ENCODE results near the gene DENND5B.

The DENND5B gene

DNA sequence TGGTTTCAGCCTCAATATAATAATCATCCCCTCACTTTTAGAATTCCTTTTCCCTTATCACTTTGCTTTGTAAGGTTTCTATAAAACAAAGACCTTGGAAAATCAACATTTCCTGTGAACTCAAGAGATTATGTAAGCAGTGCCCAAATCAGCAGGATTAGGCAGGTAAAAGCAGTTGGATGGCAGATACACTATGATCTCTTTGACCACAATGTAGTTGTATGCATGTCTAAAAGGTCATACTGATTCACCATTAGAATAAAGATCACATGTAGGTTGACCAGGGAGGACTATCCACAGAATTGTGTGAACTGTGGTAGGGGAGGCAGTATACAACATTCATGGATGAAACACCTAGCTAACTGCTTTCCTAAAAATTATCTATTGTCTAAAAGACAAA is 57.5 kb downstream of the DENND5B start:
- ATAC-seq: no peak
- H3K36me3 Mint-ChIP-seq: no peaks in the 10 kb centered on the region
- H3K4me1 Mint-ChIP-seq: no peaks in the 10 kb centered on the region
- no peak overlapping the region for H3K27ac Mint-ChIP-seq
- DNase-seq (ENCODE audit: low spot score in 2 of 2): no peak
- peaks cover 6% of the 10 kb centered on the region for H3K9me3 Mint-ChIP-seq
- no peak overlapping the region for H3K4me3 Mint-ChIP-seq

DNA sequence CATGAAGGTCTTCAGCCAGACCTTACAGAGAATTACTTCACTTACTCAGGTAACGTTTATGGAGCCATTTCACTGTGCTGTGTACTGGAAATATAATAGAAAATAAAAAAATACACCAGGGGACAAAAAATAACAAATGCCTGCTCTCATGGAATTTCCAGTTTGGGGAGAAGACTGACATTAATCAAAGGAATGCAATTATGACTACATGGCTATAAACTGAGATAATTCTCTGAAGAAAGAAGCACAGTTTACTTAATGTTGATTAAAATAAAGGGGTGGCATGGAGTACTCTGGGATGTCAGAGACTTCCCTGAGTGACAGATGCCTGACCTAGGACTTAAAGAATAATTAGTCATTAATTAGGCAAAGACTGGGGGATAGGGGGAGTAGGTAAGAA is 59.0 kb downstream of the DENND5B start:
- Mint-ChIP-seq H3K9me3 (no peaks in the 10 kb centered on the region), H3K36me3 (no peaks in the 10 kb centered on the region), H3K27ac (no peak overlapping the region), H3K4me3 (no peak overlapping the region), H3K4me1 (no peaks in the 10 kb centered on the region)
- no peak for DNase-seq (ENCODE audit: low spot score in 2 of 2)
- no peak for ATAC-seq

DNA sequence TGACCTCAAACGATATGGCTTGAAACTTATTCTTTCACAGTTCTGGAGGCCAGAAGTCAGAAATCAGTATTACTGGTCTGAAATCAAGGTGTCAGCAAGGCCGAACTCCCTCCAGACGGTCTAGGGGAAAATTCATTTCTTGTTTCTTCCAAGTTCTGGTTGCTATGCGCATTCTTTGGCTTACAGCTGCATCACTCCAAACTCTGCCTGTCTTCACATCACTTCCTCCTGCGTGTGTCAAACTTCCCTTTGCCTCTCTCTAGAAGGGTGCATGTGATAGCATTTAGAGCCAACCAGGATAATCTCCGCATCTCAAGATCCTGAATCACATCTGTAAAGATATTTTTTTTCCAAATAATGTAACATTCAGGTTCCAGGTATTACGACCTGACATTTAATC is 62.8 kb downstream of the DENND5B start:
- ATAC-seq: no peak
- DNase-seq (ENCODE audit: low spot score in 2 of 2): no peak
- Mint-ChIP-seq H3K4me3 (no peak overlapping the region), H3K36me3 (no peaks in the 10 kb centered on the region), H3K9me3 (no peaks in the 10 kb centered on the region), H3K4me1 (no peaks in the 10 kb centered on the region), H3K27ac (no peak overlapping the region)

DNA sequence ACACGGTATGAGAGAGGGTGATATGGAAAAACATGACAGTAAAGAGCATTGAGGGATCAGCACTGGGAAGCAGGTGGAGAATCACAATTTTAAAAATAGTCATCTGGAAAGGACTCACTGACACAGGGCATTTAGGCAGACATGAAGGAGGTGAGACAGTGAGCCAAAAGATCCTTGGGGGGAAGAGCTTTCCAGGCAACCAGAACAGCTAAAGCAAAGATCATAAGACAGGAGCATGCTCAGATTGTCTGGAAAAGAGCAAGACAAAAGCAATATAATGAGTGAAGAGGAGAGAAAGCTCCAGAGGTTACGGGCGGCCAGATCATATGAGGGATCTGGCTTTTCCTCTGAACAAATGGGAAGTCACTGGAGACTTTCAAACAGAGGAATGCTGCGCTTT is 63.9 kb downstream of the DENND5B start:
- H3K9me3 Mint-ChIP-seq: no peaks in the 10 kb centered on the region
- H3K4me3 Mint-ChIP-seq: no peak overlapping the region
- no peaks in the 10 kb centered on the region for H3K4me1 Mint-ChIP-seq
- ATAC-seq (no peak), DNase-seq (ENCODE audit: low spot score in 2 of 2) (no peak)
- H3K36me3 Mint-ChIP-seq: no peaks in the 10 kb centered on the region
- H3K27ac Mint-ChIP-seq: no peak overlapping the region

DNA sequence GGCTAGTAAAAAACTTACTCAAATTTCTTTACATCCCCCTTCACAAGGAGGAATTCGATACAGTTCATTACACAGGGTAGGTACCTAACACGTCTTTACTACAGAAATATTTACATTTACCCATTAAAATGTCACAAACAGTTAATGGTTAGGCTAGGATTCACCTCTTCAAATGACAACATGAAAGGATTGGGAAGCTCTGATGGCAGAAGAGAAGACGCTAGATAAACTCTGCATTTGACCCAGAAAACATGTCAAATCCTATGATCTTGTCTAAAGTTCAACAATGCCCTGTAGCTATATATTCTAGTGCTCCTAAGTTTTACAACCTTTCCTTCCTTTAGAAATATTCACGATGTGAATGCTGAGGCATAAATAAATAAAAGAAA is 64.8 kb downstream of the DENND5B start:
- ATAC-seq (no peak), DNase-seq (ENCODE audit: low spot score in 2 of 2) (no peak)
- H3K4me1 Mint-ChIP-seq: no peaks in the 10 kb centered on the region
- no peaks in the 10 kb centered on the region for H3K36me3 Mint-ChIP-seq
- no peaks in the 10 kb centered on the region for H3K9me3 Mint-ChIP-seq
- H3K27ac Mint-ChIP-seq: no peak overlapping the region
- no peak overlapping the region for H3K4me3 Mint-ChIP-seq

DNA sequence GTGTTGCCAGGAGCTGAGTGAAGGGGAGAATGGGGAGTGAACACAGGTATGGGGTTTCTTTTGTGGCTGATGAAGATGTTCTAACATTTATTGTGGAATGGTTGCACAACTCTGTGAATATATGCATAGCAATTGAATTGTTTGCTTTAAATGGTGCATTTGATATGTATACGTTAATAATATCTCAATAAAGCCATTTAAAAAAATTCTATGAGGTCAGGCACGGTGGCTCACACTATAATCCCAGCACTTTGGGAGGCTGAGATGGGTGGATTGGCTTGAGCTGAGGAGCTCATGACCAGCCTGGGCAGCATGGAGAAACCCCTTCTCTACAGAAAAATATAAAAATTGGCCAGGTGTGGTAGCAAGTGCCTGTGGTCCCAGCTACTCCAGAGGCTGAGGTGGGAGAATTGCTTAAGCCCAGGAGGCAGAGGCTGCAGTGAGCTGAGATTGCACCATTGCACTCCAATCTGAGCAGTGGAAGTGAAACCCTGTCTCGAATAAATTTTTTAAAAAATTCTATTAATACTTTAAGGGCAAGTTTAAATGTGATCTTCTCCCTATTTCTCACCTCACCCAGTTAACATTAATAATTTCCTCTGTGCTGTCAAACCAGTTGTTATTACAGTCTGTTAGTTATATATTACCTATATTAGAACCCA is 65.3 kb downstream of the DENND5B start:
- H3K9me3 Mint-ChIP-seq: no peaks in the 10 kb centered on the region
- ATAC-seq (no peak), DNase-seq (ENCODE audit: low spot score in 2 of 2) (no peak)
- no peak overlapping the region for H3K4me3 Mint-ChIP-seq
- no peaks in the 10 kb centered on the region for H3K4me1 Mint-ChIP-seq
- H3K27ac Mint-ChIP-seq: no peak overlapping the region
- no peaks in the 10 kb centered on the region for H3K36me3 Mint-ChIP-seq

DNA sequence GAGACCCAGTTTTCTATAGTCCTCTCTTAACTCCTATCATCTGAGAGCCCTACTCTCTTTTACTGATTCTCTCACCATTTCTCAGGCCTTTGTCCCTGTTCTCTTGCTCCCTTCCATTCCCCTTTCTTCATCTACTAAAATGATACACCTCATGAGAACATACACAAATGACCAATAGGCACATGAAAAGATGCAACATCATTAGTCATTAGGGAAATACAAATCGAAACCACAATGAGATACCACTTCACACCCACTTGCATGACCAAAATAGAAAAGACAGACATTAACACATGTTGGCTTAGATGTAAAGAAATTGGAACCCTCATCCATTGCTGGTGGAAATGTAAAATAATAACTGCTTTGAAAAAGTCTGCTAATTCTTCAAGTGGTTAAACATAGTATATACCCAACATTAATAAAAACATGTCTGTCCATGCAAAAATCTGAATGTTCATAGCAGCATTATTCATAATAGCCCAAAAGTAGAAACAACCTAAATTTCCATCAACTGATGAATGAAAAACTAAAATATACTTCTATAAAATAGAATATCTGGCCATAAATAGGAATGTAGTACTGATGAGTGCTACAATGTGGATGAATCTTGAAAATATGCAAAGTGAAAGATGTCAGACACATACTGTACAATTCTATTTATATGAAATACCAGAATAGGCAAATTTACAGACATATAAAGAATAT is 66.0 kb downstream of the DENND5B start:
- Mint-ChIP-seq H3K4me3 (no peak overlapping the region), H3K27ac (no peak overlapping the region), H3K9me3 (no peaks in the 10 kb centered on the region), H3K36me3 (no peaks in the 10 kb centered on the region), H3K4me1 (no peaks in the 10 kb centered on the region)
- DNase-seq (ENCODE audit: low spot score in 2 of 2) (no peak), ATAC-seq (peak; percentile 74)

DNA sequence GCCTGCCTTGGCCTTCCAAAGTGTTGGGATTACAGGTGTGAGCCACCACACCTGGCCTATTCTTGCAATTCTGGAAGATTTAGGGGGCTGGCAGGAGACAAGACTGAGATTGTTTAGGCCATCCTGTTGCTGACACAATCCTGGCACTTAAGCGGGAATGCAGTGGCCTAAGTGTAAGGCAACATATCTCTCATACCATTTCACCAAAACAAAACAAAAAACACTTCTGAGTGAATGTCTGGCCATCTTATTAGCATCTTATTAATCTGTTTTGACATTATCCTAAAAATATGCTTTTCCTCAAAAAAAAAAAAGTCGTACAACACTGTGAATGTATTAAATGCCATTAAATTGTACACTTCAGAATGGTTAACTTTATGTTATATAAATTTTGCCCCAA is 67.6 kb downstream of the DENND5B start:
- H3K9me3 Mint-ChIP-seq: no peaks in the 10 kb centered on the region
- no peak overlapping the region for H3K4me3 Mint-ChIP-seq
- no peaks in the 10 kb centered on the region for H3K36me3 Mint-ChIP-seq
- ATAC-seq (no peak), DNase-seq (ENCODE audit: low spot score in 2 of 2) (no peak)
- H3K27ac Mint-ChIP-seq: no peak overlapping the region
- H3K4me1 Mint-ChIP-seq: no peaks in the 10 kb centered on the region

DNA sequence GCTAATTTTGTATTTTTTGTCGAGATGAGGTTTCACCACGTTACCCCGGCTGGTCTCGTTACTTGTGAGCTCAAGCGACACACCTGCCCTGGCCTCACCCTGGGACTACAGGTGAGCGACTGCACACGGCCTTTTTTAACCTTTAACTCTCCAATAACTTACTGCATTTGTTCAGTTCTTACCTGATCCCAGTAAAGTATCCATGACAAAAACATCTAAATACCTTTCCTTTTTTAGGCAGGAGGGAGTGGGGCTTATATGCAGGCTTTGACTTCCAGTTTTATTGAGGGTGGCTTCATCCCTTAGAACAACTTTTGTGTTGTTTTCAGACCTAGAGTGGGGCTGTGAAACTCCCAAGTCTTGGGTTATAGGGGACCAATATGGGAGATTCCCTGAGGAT is 68.3 kb downstream of the DENND5B start:
- Mint-ChIP-seq H3K4me1 (no peaks in the 10 kb centered on the region), H3K4me3 (no peak overlapping the region), H3K27ac (no peak overlapping the region), H3K36me3 (no peaks in the 10 kb centered on the region), H3K9me3 (no peaks in the 10 kb centered on the region)
- ATAC-seq (no peak), DNase-seq (ENCODE audit: low spot score in 2 of 2) (no peak)

DNA sequence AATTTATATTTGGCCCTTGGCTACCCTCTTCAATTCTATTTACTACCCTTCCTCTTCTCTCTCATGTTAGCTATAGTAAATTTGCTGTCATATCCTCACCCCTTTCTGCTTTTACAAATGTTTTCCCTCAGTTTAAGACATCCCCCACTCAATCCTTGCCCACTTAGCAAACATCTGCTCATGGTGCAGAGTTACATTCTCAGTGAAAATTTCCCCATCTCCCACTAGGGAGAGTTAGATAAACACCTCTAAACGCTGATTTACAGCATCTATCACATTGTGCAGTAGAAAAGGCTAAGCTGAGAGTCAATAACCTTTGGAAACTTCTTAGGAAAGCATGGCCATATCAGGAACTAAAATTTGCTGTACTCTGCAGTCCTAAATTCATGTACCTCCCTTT is 69.0 kb downstream of the DENND5B start:
- Mint-ChIP-seq H3K36me3 (no peaks in the 10 kb centered on the region), H3K27ac (no peak overlapping the region), H3K4me3 (no peak overlapping the region), H3K9me3 (no peaks in the 10 kb centered on the region), H3K4me1 (no peaks in the 10 kb centered on the region)
- no peak for DNase-seq (ENCODE audit: low spot score in 2 of 2)
- no peak for ATAC-seq

DNA sequence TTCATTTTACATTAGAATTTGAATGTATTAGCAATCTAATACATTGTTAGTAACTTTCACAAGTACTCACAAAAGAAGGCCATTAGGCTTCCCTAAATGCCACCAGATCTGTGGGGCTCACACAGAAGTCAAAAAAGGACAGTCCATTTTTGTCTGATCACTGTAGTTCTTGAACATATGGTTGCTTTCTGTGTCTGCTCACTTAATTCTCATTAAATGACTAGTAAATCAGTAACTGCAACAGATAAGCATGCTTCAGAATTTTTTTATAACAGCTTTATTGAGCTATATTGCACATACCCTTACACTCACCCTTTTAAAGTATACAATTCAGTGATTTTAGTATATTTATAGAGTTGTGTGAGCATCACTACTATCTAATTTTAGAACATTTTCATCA is 71.4 kb downstream of the DENND5B start:
- H3K27ac Mint-ChIP-seq: no peak overlapping the region
- H3K9me3 Mint-ChIP-seq: no peaks in the 10 kb centered on the region
- no peak for ATAC-seq
- no peaks in the 10 kb centered on the region for H3K36me3 Mint-ChIP-seq
- no peak overlapping the region for H3K4me3 Mint-ChIP-seq
- no peaks in the 10 kb centered on the region for H3K4me1 Mint-ChIP-seq
- DNase-seq (ENCODE audit: low spot score in 2 of 2): no peak

DNA sequence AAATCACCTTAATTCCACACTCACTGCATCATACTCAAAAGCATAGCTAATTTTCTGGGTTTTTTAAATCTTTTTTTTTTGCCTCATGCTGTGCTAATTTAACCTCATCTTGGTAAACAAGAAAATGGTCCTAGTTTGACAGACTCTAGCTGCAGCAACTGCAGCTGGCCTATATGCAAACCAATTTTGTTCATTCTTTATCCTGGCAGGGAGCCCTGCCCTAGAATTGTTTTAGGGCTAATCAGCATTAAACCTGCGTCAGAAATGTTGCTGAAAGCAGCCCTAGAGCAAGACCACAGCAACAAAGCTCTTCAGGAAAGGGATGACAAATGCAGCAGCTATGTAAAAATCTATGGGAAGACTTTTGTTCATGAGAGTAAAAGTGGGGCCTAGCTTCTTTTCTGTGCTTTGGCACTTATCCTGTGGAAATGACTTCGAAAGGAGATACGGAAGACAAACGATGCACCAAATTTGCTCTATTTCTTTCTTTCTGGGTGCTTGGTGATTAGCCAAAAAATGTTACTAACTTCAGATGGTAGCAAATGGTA is 72.2 kb downstream of the DENND5B start:
- ATAC-seq: no peak
- Mint-ChIP-seq H3K4me3 (no peak overlapping the region), H3K27ac (no peak overlapping the region), H3K36me3 (no peaks in the 10 kb centered on the region), H3K9me3 (no peaks in the 10 kb centered on the region), H3K4me1 (no peaks in the 10 kb centered on the region)
- no peak for DNase-seq (ENCODE audit: low spot score in 2 of 2)

DNA sequence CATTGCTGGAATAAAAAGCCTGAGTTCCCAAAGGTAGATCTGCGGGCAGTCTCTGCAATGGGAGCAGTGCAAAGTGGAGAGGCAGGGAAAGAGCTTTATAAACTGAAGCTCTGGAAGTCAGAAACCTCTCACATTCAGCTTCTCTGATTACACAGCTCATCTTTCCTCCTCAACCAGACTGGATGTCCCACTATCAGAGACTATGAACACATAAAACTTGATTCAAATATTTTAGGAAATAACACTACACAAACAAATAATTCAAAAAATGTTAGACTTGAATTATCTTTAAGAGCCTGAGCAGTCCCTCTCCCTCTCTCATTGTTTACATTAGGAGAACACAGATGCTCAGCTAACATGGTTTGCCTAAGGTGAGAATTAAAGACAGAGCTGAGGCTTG is 72.9 kb downstream of the DENND5B start:
- H3K9me3 Mint-ChIP-seq: no peaks in the 10 kb centered on the region
- no peaks in the 10 kb centered on the region for H3K36me3 Mint-ChIP-seq
- ATAC-seq: no peak
- no peaks in the 10 kb centered on the region for H3K4me1 Mint-ChIP-seq
- H3K27ac Mint-ChIP-seq: no peak overlapping the region
- no peak overlapping the region for H3K4me3 Mint-ChIP-seq
- no peak for DNase-seq (ENCODE audit: low spot score in 2 of 2)

DNA sequence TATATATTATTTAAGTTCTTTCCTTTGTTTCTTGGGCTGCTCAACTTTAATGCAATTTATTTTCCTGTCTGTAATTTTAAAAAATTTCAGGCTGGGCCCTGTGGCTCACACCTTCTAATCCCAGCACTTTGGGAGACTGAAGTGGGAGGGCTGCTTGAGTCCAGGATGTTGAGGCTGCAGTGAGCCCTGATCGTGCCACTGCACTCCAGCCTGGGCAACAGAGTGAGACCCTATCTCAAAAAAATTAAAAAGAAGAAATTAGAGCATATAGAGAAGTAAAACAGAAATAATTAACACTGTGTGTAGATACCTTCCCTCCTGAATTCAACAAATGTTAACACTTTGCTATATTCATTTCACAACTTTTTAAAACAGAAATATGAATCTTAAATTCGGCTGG is 74.2 kb downstream of the DENND5B start:
- Mint-ChIP-seq H3K27ac (no peak overlapping the region), H3K4me3 (no peak overlapping the region), H3K4me1 (no peaks in the 10 kb centered on the region), H3K9me3 (no peaks in the 10 kb centered on the region), H3K36me3 (no peaks in the 10 kb centered on the region)
- ATAC-seq (no peak), DNase-seq (ENCODE audit: low spot score in 2 of 2) (no peak)

DNA sequence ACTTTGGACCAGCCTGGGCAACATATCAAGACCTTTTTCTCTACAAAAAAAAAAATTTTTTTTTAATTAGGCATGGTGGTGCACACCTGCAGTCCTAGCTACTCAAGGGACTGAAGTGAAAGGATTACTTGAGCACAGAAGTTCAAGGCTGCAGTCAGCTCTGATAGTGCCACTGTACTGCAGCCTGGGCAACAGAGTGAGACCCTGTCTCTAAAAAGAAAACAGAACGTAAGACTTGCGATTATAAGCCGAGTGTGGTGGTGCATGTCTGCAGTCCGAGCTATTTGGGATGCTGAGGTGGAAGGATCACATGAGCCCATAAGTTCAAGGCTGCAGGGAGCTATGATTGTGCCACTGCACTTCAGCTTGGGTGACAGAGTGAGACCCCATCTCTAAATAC is 76.0 kb downstream of the DENND5B start:
- no peak overlapping the region for H3K27ac Mint-ChIP-seq
- H3K9me3 Mint-ChIP-seq: no peaks in the 10 kb centered on the region
- no peak overlapping the region for H3K4me3 Mint-ChIP-seq
- DNase-seq (ENCODE audit: low spot score in 2 of 2): no peak
- ATAC-seq: no peak
- no peaks in the 10 kb centered on the region for H3K36me3 Mint-ChIP-seq
- H3K4me1 Mint-ChIP-seq: no peaks in the 10 kb centered on the region

DNA sequence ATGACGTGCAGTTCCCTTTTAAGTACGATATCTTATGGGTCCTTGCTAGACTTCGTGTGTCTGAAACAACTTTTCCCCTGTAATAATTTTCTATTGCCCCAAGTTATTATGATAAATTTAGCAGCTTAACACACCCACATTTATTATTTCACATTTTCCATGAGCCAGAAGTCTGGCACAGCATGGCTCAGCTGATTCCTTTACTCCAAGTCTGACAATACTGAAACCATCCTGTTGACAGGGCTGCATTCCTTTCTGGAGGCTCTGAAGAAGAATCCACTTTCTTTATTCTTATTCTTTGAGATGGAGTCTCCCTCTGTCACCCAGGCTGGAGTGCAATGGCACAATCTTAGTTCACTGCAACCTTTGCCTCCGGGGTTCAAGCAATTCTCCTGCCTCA is 80.9 kb downstream of the DENND5B start:
- no peak for ATAC-seq
- no peak for DNase-seq (ENCODE audit: low spot score in 2 of 2)
- H3K27ac Mint-ChIP-seq: no peak overlapping the region

More for the DNA sequence above, 80.9 kb downstream of the DENND5B start:
- H3K9me3 Mint-ChIP-seq: no peaks in the 10 kb centered on the region
- no peaks in the 10 kb centered on the region for H3K36me3 Mint-ChIP-seq
- no peaks in the 10 kb centered on the region for H3K4me1 Mint-ChIP-seq
- no peak overlapping the region for H3K4me3 Mint-ChIP-seq

Data from stimulated activated effector memory CD8-positive, alpha-beta T cell treated with anti-CD3 and anti-CD28 coated beads, Interleukin-12 subunit alpha, Interleukin-12 subunit beta, amount 100 ng/mL, for 72 hours (primary cell).